HG03571 (cell line): Measurements from ENCODE around the gene CISH.

Source experiments
- ATAC-seq: cut with Tn5 transposase; IDR thresholded peaks from one replicate; pipeline ENCODE4 v1.9.1; 2021; ENCODE audit not compliant: unreplicated experiment

Gene CISH

GRCh38 chr3:50637945-50638344 lies 26.4 kb upstream of the CISH start:
- ATAC-seq = no peak

DNA sequence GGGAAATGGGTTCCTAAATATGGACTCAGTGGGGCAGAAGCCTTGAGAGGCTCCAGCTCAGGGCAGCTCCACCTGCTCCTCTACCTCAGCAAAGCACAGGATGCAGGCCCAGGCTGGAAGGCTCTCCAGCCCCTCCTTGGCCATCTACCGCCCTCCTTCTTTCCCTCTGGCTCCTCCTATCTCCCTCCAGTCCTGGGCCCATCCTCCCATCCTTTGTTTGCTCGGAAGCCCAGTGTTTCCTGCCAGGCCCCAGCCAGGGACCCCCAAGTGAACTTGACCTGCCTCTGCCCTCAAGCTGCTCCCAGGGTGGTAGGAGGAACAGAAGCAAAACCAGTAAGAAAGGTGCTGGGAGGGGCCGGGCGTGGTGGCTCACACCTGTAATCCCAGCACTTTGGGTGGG lies 25.4 kb upstream of the CISH start:
- no peak for ATAC-seq

- no peak for ATAC-seq
These were observed 23.5 kb upstream of the CISH start for GRCh38 chr3:50635066-50635465.

GRCh38 chr3:50633230-50633790 lies 21.7 kb upstream of the CISH start:
- ATAC-seq = no peak

DNA sequence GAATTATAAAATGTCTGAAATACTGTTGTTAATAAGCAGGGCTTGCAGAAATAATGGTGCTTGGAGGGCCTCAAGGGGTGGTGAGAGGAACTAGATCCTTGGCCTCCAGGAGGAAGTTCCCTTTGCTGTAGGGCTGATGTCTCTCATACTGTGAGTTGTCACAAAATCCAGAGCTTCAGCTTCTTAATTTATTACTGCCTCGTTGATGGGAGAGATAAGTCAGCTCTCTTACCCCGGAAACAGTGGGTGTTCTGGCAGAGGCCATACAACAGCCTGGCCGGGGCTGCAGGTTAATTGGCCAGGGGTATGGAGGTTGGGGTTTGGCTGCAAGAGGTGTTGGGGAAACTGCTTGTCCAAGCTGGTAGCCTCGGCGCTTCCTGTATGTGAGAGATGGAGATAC lies 20.9 kb upstream of the CISH start:
- no peak for ATAC-seq

GRCh38 chr3:50630877-50631276 lies 19.3 kb upstream of the CISH start:
- ATAC-seq = no peak

DNA sequence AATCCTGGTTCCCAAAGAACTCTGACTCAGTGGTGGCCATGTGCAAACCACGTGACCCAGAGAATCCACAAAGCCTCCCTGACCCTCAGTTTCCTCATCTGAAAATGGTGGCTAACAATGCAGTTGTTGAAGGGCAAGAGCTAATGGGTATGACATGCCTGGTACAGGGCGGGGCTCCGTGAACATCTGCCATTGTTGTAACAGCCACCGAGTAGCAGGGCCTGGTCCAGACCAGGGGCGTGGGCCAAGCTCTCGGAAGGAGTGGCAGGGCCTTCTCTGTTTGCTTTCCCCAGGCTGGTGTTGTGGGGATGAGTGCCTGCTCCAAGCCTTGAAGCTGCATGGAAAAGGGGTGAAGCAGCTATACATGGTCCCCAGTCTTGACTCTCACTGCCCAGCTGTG lies 18.8 kb upstream of the CISH start:
- no peak for ATAC-seq

DNA sequence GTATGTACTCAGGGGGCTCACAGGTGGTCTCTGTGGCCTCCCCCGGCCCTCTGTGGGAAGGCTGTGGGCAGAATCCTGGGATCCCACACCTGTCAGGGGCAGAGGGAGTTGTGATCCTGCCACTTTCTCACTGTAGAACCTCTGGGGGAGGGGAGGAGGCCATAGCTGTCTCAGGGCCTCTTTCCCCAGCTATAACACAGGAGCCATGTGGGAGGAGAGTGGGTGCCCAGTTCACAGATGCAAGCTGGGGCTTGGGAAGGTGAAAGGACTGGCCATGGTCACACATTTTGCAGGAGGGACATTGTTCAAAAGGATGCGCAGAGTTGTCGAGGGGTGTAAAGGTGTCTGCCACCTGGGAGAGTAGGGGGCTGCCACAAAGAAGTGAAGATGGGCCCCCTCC lies 17.0 kb upstream of the CISH start:
- ATAC-seq = no peak

DNA sequence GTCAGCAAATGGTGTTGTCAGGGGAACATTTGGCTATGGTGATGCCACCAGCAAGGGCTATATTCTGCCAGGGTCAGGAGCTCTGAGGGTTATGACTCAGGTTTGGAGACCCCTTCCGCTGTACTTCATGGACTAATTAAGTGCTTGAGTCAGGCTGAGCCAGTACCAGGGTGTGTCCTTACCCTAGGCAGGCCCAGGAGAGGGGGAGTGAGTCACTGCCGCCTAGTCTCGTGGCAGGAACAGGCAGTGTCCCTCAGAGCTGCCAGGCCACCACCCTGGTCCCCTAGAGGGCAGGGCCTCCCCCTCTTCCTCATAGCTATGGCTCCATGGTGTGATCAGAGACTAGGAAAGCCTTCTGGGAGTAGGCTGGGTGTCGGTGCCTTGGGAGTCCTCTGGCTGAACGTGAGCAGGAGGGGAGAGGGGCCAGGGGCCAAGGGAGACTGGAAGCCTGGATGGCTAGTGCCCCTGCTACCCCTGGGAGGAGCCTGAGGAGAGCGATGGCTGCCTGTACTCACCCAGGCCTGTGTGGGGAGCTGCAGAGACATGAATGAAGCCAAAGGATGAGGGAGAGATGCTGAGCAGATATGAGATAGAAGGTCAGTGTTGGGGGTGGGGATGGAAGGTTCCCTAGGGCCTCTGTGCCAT lies 16.0 kb upstream of the CISH start:
- ATAC-seq = no peak

DNA sequence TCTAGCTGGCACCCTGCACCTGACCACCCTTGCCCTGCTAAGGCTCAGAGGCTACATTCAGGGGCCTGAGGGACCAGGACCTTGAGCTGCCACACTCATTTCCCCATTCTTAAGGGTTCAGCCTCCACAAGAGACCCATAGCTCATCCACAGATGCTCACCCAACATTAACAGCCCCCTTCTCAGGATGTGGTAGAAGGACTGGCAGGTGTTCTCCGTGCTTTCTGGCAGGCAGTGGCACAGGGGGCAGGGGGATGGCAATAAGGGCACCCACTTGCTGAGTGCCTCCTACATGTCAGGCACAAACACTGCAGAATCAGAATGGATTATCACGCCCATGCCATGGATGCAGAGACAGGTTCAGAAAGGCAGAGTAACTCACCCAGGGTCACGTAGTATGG lies 14.8 kb upstream of the CISH start:
- no peak for ATAC-seq

GRCh38 chr3:50625231-50626182 lies 13.9 kb upstream of the CISH start:
- ATAC-seq = no peak

DNA sequence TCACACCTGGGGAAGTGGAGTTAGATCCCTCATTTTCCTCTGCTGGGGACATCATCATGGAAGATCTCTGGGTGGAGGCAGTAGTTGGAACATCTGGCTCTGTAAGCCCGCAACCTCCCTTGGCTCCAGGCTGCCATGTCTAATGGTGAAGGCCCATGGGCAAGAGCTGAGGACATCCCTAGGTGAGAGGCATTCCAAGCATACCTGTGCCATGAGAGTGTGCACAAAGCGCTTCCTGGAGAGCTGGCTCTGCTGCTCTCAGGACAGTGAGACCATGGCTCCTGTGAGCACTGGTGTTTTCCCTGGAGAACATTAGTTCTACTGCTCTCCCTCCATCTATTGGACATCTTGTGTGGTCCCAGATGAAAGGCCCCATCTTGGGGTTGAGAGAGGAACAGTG lies 13.1 kb upstream of the CISH start:
- ATAC-seq = no peak

- peak; percentile 48 for ATAC-seq
These were observed 12.4 kb upstream of the CISH start for GRCh38 chr3:50623840-50624474.

DNA sequence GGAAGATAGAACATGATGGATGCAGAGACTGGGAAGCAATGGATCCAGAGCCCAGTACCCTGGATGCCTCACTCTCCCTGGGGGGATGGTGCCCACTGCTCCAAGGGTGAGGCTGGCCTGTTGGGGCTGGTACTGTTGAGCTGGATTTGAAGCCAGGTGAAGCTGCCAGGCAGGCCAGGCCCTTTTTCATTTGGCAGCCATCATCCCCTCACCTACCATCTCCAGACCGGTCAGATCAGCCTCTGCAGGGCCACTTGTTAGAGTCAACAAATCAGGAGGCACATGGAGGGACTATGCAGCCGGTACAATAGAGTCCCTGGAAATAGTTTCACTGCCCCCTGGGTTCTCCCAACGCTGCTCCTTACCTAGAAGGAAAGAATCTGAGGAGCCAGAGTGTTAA lies 11.3 kb upstream of the CISH start:
- no peak for ATAC-seq

DNA sequence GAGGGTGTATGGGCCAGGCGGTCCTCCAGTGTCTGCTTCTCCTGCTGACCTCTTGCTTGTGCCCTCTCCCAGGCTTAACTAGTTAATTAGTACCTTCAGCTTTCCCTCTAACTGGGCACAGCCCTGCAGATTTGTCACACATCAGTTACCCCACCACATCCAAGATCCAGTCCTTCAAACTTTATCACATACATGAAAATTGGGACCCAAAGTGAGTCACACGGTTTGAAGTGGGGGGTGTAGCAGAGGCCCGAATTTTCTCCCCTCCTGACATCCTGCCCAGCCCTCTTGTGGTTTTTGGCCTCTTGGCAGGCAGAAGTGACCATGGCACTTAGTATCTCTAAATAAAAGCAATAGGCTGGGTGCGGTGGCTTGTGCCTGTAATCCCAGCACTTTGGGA lies 9.2 kb upstream of the CISH start:
- ATAC-seq = no peak

DNA sequence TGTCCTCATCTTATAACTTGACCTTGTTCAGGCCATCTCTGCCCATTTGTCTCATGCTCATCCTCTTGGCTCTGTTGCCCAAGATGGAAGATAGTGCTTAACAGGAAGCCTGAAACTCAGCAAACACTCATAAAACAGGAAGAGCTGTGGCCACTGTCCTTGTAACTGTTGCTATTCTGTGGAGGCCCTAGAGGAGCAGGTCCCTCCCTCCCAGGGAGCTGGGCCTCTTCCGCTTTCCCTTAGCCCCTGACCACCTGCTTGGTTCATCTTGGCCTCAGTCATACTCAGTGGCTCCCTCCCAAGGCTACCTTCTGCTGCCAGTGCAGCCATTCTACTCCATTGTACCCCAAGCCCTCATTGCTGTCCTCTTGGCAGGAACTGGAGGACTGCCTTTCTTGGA lies 8.8 kb upstream of the CISH start:
- no peak for ATAC-seq

DNA sequence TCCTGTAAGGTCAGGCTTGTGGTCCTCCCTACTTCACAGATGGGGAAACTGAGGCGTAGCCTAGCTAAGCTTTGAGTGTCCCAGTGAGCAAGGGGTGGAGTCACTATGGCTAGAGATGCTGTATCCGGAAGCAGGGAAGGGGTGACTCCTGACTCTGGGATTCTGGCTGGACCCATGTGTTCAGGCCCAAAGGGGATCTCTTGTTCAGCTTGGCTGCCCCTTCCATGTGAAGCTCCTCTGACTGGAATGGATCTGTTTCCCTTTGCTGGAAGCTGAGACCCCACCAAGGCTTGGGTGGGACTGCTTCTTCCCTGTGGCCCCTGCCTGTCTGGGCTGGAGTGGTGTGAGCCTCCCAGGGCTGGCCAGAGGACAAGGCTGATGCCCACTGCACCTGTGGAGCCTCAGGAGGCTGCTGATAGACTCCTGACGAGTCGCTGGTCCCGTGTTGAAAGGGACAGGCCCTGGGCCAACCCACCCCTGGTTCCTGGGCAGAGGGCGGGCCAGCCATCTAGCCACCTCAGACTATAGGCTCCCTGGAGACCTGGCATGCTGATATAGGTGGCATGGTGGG lies 6.4 kb upstream of the CISH start:
- ATAC-seq = no peak

GRCh38 chr3:50617096-50617791 lies 5.7 kb upstream of the CISH start, which contains the start of gene MAPKAPK3:
TSS of gene MAPKAPK3 (plus strand) at chr3:50617151. CDS start at chr3:50617566, 415 bp downstream.
- ATAC-seq = peak; percentile 4

- ATAC-seq = peak; percentile 70
These were observed 5.2 kb upstream of the CISH start for GRCh38 chr3:50616770-50617095.

DNA sequence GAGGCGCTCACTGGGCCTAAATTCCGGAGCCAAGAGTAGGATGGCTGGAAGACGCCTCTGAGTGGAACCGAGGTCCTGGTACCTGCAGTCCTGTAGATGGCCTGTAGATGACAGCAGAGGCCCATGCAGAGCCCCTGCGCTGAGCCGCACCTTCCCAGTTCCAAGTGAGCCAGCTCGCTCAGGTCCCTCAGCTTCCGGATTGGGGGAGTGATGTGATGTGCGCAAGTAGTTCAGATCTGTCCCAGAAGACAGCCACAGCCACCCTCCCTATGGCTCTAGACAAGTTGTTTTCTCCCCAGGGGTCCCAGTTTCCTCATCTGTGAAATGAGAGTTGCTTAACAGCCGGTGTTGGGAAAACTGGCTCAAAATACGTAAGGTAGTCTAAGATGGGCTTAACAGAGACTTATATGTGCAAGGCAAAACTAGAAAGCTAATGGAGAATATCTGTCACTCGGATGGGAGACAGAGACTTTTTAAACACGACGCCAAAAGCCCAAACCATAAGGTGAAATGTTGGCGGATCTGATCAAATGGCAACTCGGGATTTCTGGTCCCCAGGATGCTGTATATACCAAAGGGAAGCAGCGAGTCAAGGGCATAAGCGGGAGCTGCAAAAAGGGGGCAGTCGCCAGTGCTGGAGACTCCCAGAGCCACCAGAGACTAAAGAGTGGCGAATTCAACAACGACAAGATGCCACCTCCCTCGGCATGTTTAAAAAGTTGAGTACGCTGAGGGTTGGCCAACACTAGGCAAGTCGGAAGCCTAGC lies 4.6 kb upstream of the CISH start:
- ATAC-seq = peak; percentile 35
